Stimulated activated memory B cell treated with anti-CD40 and anti-IgM and Interleukin-4, amounts not matched to agents 10 μg/mL and 1 μg/mL and 100 μg/mL, for 72 hours (primary cell): Measurements from ENCODE around the gene SH3BGRL2.

ENCODE experiments used
- ATAC-seq: fragments of 150-1000 bp; cut with Tn5 transposase; 2 replicates; pipeline ENCODE4 v1.10.0; 2021
- H3K27ac Mint-ChIP-seq: one replicate; pipeline ENCODE4 v1.8.0; 2022; ENCODE audit warnings: mild to moderate bottlenecking, mixed read lengths
- H3K27me3 Mint-ChIP-seq: one replicate; pipeline ENCODE4 v1.8.0; 2022; ENCODE audit warnings: mixed read lengths
- H3K36me3 Mint-ChIP-seq: one replicate; pipeline ENCODE4 v1.8.0; 2022; ENCODE audit warnings: mixed read lengths
- H3K4me1 Mint-ChIP-seq: one replicate; pipeline ENCODE4 v1.8.0; 2022; ENCODE audit warnings: mixed read lengths
- H3K4me3 Mint-ChIP-seq: one replicate; pipeline ENCODE4 v1.8.0; 2022; ENCODE audit warnings: mild to moderate bottlenecking, moderate library complexity, mixed read lengths
- H3K9me3 Mint-ChIP-seq: one replicate; pipeline ENCODE4 v1.8.0; 2022; ENCODE audit warnings: mixed read lengths

SH3BGRL2 gene

GRCh38 chr6:79630883-79631692 lies at the start of gene SH3BGRL2:
SH3BGRL2 (plus strand) TSS chr6:79631329; CDS start chr6:79631462, 133 bp downstream.
- Mint-ChIP-seq H3K27ac (no peak within 1 kb of the TSS), H3K9me3 (no peaks in the 10 kb centered on the region), H3K36me3 (no peaks in the 10 kb centered on the region), H3K4me1 (peaks cover 14% of the 10 kb centered on the region), H3K27me3 (peaks cover 57% of the 10 kb centered on the region), H3K4me3 (peak within 1 kb of the TSS; percentile 68)
- ATAC-seq: no peak

- no peaks in the 10 kb centered on the region for H3K4me1 Mint-ChIP-seq
- no peak for ATAC-seq
- peaks cover 15% of the 10 kb centered on the region for H3K9me3 Mint-ChIP-seq
- H3K27ac Mint-ChIP-seq: no peak overlapping the region
- no peaks in the 10 kb centered on the region for H3K27me3 Mint-ChIP-seq
- H3K36me3 Mint-ChIP-seq: no peaks in the 10 kb centered on the region
- no peak overlapping the region for H3K4me3 Mint-ChIP-seq
Measured at GRCh38 chr6:79584332-79584731, 46.8 kb upstream of the SH3BGRL2 start.

DNA sequence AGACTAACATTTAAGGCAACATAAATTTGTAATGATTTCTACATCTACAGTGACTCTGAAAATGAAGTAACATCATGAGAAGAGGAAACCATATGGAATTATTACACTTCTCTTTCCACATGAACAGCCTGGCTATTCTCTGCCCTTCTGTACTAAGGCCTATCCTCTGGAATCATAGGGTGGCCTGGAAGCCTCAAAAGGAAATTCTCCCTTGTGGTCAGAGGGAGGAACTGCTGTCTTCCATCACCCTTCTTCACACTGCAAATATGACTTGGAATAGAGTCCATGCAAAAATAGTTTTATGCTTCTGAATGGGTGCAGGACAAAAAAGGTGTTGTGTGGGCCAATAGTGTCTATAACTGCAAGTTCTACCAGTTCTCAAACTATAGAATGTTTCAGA lies 44.6 kb upstream of the SH3BGRL2 start:
- Mint-ChIP-seq H3K36me3 (no peaks in the 10 kb centered on the region), H3K27ac (no peak overlapping the region), H3K4me3 (no peak overlapping the region), H3K4me1 (no peaks in the 10 kb centered on the region), H3K27me3 (no peaks in the 10 kb centered on the region), H3K9me3 (peaks cover 3% of the 10 kb centered on the region)
- ATAC-seq: no peak

GRCh38 chr6:79589701-79590100 lies 41.4 kb upstream of the SH3BGRL2 start:
- H3K4me3 Mint-ChIP-seq: no peak overlapping the region
- no peaks in the 10 kb centered on the region for H3K9me3 Mint-ChIP-seq
- no peak overlapping the region for H3K27ac Mint-ChIP-seq
- H3K4me1 Mint-ChIP-seq: no peaks in the 10 kb centered on the region
- H3K27me3 Mint-ChIP-seq: peaks cover 9% of the 10 kb centered on the region
- no peaks in the 10 kb centered on the region for H3K36me3 Mint-ChIP-seq
- ATAC-seq: no peak

GRCh38 chr6:79597155-79597554 lies 34.0 kb upstream of the SH3BGRL2 start:
- H3K36me3 Mint-ChIP-seq: no peaks in the 10 kb centered on the region
- no peak overlapping the region for H3K27ac Mint-ChIP-seq
- no peak for ATAC-seq
- H3K4me3 Mint-ChIP-seq: no peak overlapping the region
- peaks cover 6% of the 10 kb centered on the region for H3K27me3 Mint-ChIP-seq
- H3K4me1 Mint-ChIP-seq: no peaks in the 10 kb centered on the region
- H3K9me3 Mint-ChIP-seq: no peaks in the 10 kb centered on the region

DNA sequence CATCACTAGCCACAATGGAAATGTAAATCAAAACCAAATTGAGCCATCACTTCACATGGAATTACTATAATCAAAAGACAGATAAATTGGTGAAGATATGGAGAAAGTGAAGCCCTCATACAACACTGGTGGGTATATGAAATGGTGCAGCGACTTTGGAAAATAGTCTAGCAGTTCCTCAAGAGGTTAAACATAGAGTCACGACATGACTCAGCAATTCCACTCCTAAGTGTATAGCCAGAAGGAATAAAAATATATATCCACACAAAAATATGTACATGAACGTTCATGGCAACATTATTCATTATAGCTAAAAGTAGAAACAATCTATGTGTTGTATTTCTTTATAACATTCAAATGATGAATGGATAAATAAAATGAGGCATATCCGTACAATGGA lies 33.1 kb upstream of the SH3BGRL2 start:
- Mint-ChIP-seq H3K9me3 (no peaks in the 10 kb centered on the region), H3K27me3 (no peaks in the 10 kb centered on the region), H3K27ac (no peak overlapping the region), H3K4me1 (no peaks in the 10 kb centered on the region), H3K4me3 (no peak overlapping the region), H3K36me3 (no peaks in the 10 kb centered on the region)
- ATAC-seq: no peak

DNA sequence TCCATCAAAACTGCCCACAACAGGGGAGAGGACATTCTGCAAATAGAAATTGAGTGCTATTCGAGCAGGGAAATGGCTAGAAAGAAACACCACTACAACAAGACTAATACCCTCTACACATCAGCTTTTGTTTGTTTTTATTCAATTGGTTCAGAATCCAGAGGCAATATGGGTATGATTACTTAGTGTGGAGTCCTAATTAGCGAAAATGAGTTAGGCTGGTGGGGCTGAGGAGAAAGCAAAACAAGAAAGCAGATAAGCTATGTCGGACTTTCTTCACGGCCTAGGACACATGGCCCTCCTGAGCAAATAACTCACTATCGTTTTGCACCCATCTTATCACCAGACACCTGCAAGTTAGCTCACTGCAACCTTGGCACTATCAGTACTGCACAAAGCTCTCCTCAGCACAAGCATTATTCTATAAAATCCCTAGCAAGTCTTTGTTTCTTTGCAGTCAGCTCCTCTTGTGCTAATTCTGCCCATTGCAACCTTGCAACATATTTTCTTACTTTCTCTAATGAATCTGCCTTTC lies 31.3 kb upstream of the SH3BGRL2 start:
- Mint-ChIP-seq H3K4me3 (no peak overlapping the region), H3K27me3 (no peaks in the 10 kb centered on the region), H3K36me3 (no peaks in the 10 kb centered on the region), H3K9me3 (no peaks in the 10 kb centered on the region), H3K27ac (no peak overlapping the region), H3K4me1 (no peaks in the 10 kb centered on the region)
- ATAC-seq: no peak

DNA sequence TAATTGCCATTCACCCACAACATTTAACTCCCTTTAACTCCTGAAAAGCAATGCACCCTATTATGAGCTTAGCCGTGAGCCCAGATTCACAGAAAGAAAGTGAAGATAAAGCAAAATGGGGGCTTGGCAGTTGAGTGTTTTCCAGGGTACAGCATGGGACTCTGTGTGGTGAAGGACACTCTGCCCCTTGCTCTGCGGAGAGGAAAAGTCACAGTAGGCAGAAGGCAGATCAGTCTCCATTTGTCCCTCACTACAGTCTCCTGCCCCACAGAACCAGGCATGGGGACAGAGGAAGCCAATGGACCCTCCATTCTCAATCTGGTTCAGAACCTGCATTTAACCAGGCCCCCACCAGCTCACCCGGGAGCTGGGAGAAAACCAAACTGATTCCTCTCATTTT lies 30.8 kb upstream of the SH3BGRL2 start:
- H3K4me1 Mint-ChIP-seq: no peaks in the 10 kb centered on the region
- H3K27me3 Mint-ChIP-seq: no peaks in the 10 kb centered on the region
- H3K9me3 Mint-ChIP-seq: no peaks in the 10 kb centered on the region
- no peak for ATAC-seq
- H3K36me3 Mint-ChIP-seq: no peaks in the 10 kb centered on the region
- no peak overlapping the region for H3K4me3 Mint-ChIP-seq
- no peak overlapping the region for H3K27ac Mint-ChIP-seq

- no peaks in the 10 kb centered on the region for H3K36me3 Mint-ChIP-seq
- no peaks in the 10 kb centered on the region for H3K27me3 Mint-ChIP-seq
- no peak for ATAC-seq
- H3K4me1 Mint-ChIP-seq: no peaks in the 10 kb centered on the region
- H3K9me3 Mint-ChIP-seq: no peaks in the 10 kb centered on the region
- no peak overlapping the region for H3K27ac Mint-ChIP-seq
- no peak overlapping the region for H3K4me3 Mint-ChIP-seq
Measured at GRCh38 chr6:79600812-79601609, 30.1 kb upstream of the SH3BGRL2 start.

DNA sequence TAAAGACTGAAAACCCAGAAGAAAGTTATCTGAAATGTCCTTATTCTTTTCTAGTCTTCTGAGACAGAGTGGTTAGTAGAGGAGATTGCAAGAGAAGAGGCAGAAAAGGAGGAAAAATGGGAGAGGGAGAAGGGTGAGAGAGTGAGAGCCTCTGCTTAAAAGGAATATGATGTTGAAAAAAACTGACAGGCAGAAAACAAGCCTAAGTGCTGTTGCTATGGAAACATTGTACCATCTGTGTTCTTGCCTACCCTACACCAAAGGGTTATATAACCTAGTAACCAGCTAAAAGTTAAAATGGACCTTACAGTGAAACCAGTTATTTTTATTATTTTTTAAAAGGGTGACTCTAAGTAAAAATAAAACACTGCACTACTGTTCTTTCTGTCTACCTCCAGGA lies 28.3 kb upstream of the SH3BGRL2 start:
- Mint-ChIP-seq H3K27me3 (peaks cover 8% of the 10 kb centered on the region), H3K27ac (no peak overlapping the region), H3K36me3 (no peaks in the 10 kb centered on the region), H3K9me3 (no peaks in the 10 kb centered on the region), H3K4me3 (no peak overlapping the region), H3K4me1 (no peaks in the 10 kb centered on the region)
- ATAC-seq: no peak

DNA sequence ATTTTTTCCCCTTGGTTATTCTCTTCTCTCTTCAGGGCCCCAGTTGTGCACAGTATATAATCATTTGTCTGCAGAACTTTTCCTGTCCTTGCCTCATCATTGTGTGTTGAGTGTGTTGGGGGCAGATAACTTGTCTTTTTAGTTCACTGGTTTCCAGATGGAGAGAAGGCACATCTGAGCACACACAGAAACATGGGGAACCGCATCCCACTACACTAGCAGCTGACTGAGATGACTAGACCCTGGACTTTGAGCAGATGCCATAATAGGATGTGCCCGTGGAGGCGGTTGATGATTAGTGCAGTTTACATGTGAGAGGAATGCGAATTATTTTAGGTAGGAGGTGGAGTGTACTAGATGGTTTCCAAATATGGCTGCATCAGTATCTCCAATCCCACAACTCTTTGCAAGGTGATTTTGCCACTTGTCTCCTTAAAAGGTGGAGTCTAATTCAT lies 26.5 kb upstream of the SH3BGRL2 start:
- Mint-ChIP-seq H3K4me1 (no peaks in the 10 kb centered on the region), H3K36me3 (no peaks in the 10 kb centered on the region), H3K27me3 (peaks cover 8% of the 10 kb centered on the region), H3K27ac (no peak overlapping the region), H3K9me3 (no peaks in the 10 kb centered on the region), H3K4me3 (no peak overlapping the region)
- ATAC-seq: peak; percentile 7

GRCh38 chr6:79605061-79605460 lies 26.1 kb upstream of the SH3BGRL2 start:
- Mint-ChIP-seq H3K4me3 (no peak overlapping the region), H3K9me3 (no peaks in the 10 kb centered on the region), H3K4me1 (no peaks in the 10 kb centered on the region), H3K27ac (no peak overlapping the region), H3K36me3 (no peaks in the 10 kb centered on the region), H3K27me3 (peaks cover 8% of the 10 kb centered on the region)
- ATAC-seq: no peak

GRCh38 chr6:79605968-79606764 lies 25.0 kb upstream of the SH3BGRL2 start:
- Mint-ChIP-seq H3K36me3 (no peaks in the 10 kb centered on the region), H3K9me3 (no peaks in the 10 kb centered on the region), H3K4me1 (no peaks in the 10 kb centered on the region), H3K4me3 (no peak overlapping the region), H3K27me3 (peaks cover 8% of the 10 kb centered on the region), H3K27ac (no peak overlapping the region)
- ATAC-seq: no peak

GRCh38 chr6:79607000-79607399 lies 24.1 kb upstream of the SH3BGRL2 start:
- Mint-ChIP-seq H3K27me3 (peaks cover 8% of the 10 kb centered on the region), H3K4me3 (no peak overlapping the region), H3K4me1 (no peaks in the 10 kb centered on the region), H3K9me3 (no peaks in the 10 kb centered on the region), H3K36me3 (no peaks in the 10 kb centered on the region), H3K27ac (no peak overlapping the region)
- ATAC-seq: no peak
